ENCODE data around the gene MGARP. TPM values are rescaled to one million over a fixed set of nuclear protein-coding genes. Genes with fewer than 3 reads are reported as not detected.

Gene MGARP
- total RNA-seq, 1 experiment from 2014 or later: 0.22 TPM

- TF ChIP-seq REST (IDR thresholded peaks at IDR 0.05; ENCODE audit: low read depth): no peak
- TF ChIP-seq ELF1 (IDR thresholded peaks at IDR 0.05; ENCODE audit: borderline replicate concordance, low read depth): no peak
- no peak for TF ChIP-seq RAD21 (IDR thresholded peaks at IDR 0.05; ENCODE audit: low read depth)
- TF ChIP-seq JUND (IDR thresholded peaks at IDR 0.05): no peak
- no peak for TF ChIP-seq CTCF (IDR thresholded peaks at IDR 0.05 in 2 of 3, conservative IDR thresholded peaks at IDR 0.05 in 1 of 3; ENCODE audit: borderline replicate concordance in 1 of 3, insufficient read depth in 1 of 3, low read depth in 2 of 3, low read length in 2 of 3)
- no peak for TF ChIP-seq ZBTB33 (IDR thresholded peaks at IDR 0.05; ENCODE audit: extremely low read depth, insufficient replicate concordance, low read length)
Observed at GRCh38 chr4:139219450-139220055, 60.5 kb downstream of the MGARP start (continued).

Other genes with a start within 250 kb of the MGARP start
- gene ELF2, start 103.0 kb downstream of the MGARP start, total RNA-seq (2021; ENCODE audit: unreplicated experiment): 28.2 TPM
- gene NAA15, start 21.3 kb upstream of the MGARP start, total RNA-seq (2021; ENCODE audit: unreplicated experiment): 79.7 TPM
- gene NDUFC1, start 22.3 kb upstream of the MGARP start, total RNA-seq (2021; ENCODE audit: unreplicated experiment): 86.9 TPM
- gene RAB33B, start 173.9 kb upstream of the MGARP start, total RNA-seq (2021; ENCODE audit: unreplicated experiment): 5.4 TPM

All from HCT116 (cell line).